SH-SY5Y (cell line): ENCODE results near the gene ABCB10.

Experiments used
- GATA2 ChIP-seq: IDR thresholded peaks from 2 replicates; pipeline ENCODE4 v1.6.1; 2011; ENCODE audit warnings: mild to moderate bottlenecking, low read depth, low read length
- GATA3 ChIP-seq: IDR thresholded peaks from 2 replicates; pipeline ENCODE4 v1.6.1; 2011; ENCODE audit warnings: low read depth, mild to moderate bottlenecking, low read length, moderate library complexity

GRCh38 chr1:229562686-229563085 is 4.2 kb upstream of the ABCB10 start:
- TF ChIP-seq GATA3 (no peak), GATA2 (no peak)
